ENCODE measurements around the gene SYNPO2.

- TF ChIP-seq ASH2L (IDR thresholded peaks at IDR 0.05; ENCODE audit: low read length) = no peak
- TF ChIP-seq BCL11A (IDR thresholded peaks at IDR 0.05; ENCODE audit: low read depth in 2 of 2, low read length in 2 of 2) = no peak
- no peak for TF ChIP-seq CTCF (IDR thresholded peaks at IDR 0.05; ENCODE audit: control extremely low read depth in 1 of 3, insufficient read depth in 1 of 3, low read depth in 1 of 3, low read length in 3 of 3)
Measured at GRCh38 chr4:118974758-118975157, 86.1 kb downstream of the SYNPO2 start.

Measured in H1 (cell line).